NCI-H2107 treated with DMSO at 0.1 percent for 48 hours (cell line): Measurements from ENCODE around the gene SLC1A7.
A peak's percentile ranks its signal among the peaks of the same experiment; 100 is the strongest.
"Not testable (repeated sequence)": the region's sequence is repeated elsewhere in the genome, so short reads cannot be mapped to it uniquely, and the experiment has no call there.

Experiments
- DNase-seq: peaks from one replicate; lab custom pipeline; 2025; ENCODE audit not compliant: unreplicated experiment; lab: John Stamatoyannopoulos, UW

Gene SLC1A7

DNA sequence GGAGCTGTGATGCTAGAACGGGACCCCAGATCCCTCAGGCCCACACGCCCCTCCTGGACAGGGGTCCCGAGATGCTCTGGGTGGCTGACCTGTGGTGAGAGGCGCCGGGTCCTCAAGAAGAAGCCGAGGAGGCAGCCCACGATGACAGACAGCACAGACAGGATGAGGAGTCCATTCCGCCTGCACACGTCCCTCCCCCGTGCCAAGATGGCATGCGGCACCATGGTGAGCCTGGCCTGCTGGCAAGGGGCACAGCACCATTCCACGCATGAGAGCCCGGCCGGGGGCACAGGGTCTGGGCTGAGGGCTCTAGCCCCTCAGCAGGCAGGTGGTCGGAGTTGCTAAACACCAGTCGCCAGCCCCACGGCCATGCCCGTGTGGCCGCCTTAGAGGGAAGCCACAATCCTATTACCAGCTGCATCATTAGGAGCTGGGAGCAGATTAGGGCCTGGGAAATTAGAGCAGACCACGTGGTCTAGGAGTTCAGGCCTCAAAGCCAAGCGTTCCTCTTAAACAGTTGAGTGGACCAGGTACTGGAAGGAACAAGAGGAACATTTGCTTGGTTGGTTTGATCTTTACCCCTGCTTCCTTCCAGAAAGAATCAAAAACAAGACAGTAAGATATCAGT, at the start of gene SLC1A7:
SLC1A7 (minus strand) TSS at position 413 of the 628 bp plus-strand sequence; CDS start at position 224, 189 bp downstream.
- DNase-seq = no peak

- no peak for DNase-seq
These were observed 47.8 kb upstream of the SLC1A7 start for GRCh38 chr1:53190210-53190611.

DNA sequence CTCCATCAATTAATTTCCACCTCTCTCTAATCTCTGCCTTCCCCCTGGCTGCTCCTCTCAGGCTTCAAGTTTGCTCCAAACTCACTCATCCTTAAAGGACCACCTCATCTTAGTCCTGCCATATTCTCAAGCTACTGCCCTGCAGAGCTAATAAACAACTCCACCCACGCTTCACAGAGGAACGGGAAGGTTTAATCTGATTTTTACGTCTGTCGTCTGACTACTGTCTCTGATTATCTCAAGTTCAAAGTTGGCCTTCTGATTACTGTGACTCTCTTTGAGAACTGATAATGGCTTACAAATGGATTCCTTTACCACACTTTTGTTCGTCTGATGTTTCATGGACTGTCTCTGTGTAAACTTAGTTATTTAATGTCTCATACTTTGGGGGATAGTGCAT, 46.6 kb upstream of the SLC1A7 start:
- DNase-seq = no peak

GRCh38 chr1:53188099-53188498, 45.7 kb upstream of the SLC1A7 start:
- DNase-seq = no peak

DNA sequence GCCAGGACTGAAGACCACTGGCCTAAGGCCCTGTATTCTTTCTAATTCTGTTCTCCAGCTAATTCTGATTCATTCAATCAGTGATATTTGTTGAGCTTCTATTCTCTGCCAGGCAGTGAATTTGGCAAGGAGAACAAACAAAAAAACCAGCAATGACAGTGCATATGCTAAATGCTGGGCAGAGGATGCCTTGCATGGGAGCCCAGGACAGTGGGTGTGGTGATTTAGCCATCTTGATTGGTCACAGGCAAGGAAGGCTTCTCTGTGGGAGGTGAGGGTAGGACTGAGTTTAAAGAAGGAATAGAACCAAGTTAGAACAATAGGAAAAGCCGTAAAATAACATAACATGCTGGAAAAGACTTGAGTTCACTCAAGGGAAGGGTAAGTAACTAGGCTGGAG, 45.0 kb upstream of the SLC1A7 start:
- no peak for DNase-seq

- DNase-seq = no peak
These were observed 44.1 kb upstream of the SLC1A7 start for GRCh38 chr1:53186533-53186932.

DNA sequence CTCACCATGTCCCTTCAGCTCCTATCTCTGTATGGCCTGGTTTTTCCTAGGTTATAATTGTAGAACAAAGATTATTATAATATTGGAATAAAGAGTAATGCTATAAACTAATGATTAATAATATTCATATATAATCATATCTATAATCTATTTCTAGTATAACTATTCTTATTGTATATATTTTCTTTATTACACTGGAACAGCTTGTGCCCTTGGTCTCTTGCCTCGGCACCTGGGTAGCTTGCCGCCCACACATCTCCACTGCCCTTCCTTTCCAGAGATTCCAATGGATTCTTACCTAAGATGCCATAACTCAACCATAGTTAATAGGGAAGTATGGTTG, 43.5 kb upstream of the SLC1A7 start:
- not testable (repeated sequence) for DNase-seq

GRCh38 chr1:53183095-53183990, 40.9 kb upstream of the SLC1A7 start:
- DNase-seq = no peak

DNA sequence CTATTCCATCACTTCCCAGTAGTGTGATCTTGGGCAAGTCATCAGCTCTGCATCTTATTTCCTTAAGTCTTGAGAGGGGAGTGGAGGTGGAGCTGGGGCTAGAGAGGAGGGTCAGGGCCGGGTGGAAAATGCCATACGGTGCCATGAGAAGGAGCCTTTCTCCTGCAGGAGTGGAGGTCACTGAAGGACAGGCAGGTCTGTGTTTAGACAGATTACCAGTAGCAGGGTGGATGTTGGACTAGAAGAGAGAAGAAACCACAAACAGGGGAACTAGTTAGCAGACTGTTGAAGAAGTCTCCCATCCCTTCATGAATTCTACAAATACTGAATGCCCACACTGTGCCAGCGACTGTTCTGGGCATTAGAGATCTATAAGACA, 40.3 kb upstream of the SLC1A7 start:
- no peak for DNase-seq

DNA sequence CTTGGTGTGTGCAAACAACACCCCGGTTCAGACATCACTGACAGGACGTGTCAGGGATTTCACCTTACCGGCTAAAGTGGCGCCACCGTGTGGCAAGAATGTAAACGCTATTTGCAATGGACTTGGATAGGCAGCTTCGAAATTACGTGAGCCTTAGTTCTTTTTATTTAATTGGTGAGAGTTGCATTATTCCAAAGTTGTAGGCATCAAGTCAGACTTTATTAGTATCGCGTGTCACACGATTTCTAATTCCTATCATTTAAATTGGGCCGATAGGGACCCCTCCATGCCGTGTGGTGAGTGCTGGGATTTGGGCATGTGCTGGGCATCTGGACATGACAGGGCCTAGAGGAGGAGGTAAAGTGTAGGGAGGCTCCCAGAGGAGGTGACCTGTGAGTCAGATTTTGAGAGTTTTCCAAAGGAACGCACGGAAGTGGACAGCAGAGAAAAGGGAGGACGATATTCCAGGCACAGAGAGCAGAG, 39.7 kb upstream of the SLC1A7 start:
- peak; percentile 71 for DNase-seq

DNA sequence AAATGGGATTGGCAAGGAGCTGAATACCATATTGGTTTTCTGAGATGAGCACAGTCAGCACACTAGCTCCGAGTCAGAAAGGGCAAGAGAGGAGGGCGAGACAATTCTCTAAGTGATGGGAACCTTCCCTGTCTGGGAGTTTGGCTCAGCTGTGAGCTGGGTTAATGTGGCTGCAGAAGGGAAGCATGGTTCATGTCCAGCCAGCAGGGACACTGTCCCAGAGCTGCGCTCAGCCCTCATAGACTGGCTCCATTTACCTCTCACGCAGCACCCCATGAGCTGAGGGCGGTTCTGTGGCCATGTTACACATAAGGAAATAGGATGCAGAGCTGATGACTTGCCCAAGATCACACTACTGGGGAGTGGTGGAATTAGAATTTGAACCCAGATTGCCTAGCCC, 38.5 kb upstream of the SLC1A7 start:
- no peak for DNase-seq

DNA sequence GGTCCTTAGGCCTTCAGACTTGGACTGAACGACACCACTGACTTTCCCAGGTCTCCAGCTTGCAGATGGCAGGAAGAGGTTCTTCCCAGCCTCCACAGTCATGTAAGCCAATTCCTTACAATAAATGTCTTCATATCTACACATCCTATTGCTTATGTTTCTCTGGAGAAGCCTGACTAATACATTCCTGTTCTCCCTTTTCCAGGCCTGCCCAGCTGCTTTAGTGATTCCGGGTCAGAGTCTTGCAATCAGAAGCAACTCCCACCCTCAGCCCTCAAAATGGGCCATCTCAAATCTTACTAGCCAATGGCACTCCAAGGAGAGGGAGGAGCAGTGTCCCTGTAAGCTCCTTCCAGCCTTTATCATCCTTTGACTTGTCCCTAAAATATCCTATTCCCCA, 37.8 kb upstream of the SLC1A7 start:
- DNase-seq = no peak

DNA sequence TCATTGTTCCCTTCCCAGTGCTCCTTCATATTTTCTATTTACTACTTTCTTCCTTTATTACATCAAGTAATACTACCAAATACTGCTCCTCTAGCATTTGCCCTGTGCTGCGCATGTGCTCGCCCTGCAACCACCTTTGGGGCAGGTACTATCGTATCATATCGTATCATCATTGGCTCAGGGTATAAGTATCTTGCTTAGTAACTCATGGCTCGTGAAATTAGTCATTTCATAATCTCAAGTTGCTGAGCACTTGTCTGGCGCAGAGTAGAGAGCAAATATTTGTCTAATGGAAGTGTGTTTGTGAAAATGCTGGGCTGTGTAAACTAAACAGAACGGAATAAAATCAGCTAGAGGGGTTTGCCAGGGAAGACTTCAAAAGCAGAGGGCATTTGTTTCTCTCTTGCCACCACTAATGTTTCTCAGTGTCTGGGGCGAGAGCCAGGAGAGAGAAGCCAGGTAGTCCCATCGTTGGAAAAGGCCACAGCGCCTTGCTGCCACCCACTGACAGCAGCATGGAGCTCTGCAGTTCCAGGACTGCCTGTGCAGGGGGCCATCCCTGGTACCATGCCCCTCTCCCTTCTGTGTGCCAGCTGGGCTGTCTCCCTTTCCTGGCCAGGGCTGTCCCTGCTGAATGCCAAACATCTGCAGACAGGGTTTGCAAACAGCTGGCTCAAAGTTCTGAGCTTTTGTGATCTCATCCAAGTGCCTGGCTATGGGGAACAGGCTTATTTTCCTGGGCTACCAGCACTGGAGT, 34.2 kb upstream of the SLC1A7 start:
- DNase-seq = peak; percentile 72

GRCh38 chr1:53174971-53175913, 32.8 kb upstream of the SLC1A7 start:
- no peak for DNase-seq

- DNase-seq = peak; percentile 62
These were observed 30.1 kb upstream of the SLC1A7 start for GRCh38 chr1:53172426-53173128.

- no peak for DNase-seq
These were observed 24.5 kb upstream of the SLC1A7 start for GRCh38 chr1:53166912-53167311.

DNA sequence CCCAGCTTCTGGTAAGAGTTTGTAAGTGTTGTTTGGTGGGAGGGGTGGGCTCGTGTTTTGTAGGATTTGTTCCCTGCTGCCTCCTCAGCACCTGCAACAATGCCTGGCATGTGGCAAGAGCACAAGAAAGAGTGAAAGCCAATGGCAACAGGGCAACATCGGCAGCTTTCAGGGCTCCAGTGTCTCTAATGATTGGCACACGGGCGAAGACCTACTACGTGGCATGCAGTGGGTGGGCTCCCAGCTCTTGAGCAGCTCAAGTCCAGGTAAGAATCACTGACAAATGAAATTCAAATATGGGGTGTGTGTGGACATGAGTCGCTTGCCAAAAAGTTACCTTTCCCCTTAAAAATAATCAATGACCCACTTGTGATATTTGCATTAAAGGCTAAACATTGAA, 23.9 kb upstream of the SLC1A7 start:
- no peak for DNase-seq

GRCh38 chr1:53165408-53165961, 23.0 kb upstream of the SLC1A7 start:
- DNase-seq = no peak

GRCh38 chr1:53163291-53163768, 20.9 kb upstream of the SLC1A7 start:
- no peak for DNase-seq

GRCh38 chr1:53162621-53163020, 20.2 kb upstream of the SLC1A7 start:
- no peak for DNase-seq
